Measurements from ENCODE around the gene SLC4A1AP. TPM values are rescaled to one million over a fixed set of nuclear protein-coding genes. Genes with fewer than 3 reads are reported as not detected.
"Not testable (repeated sequence)": the region's sequence is repeated elsewhere in the genome, so short reads cannot be mapped to it uniquely, and the experiment has no call there.

The SLC4A1AP gene, protein sequence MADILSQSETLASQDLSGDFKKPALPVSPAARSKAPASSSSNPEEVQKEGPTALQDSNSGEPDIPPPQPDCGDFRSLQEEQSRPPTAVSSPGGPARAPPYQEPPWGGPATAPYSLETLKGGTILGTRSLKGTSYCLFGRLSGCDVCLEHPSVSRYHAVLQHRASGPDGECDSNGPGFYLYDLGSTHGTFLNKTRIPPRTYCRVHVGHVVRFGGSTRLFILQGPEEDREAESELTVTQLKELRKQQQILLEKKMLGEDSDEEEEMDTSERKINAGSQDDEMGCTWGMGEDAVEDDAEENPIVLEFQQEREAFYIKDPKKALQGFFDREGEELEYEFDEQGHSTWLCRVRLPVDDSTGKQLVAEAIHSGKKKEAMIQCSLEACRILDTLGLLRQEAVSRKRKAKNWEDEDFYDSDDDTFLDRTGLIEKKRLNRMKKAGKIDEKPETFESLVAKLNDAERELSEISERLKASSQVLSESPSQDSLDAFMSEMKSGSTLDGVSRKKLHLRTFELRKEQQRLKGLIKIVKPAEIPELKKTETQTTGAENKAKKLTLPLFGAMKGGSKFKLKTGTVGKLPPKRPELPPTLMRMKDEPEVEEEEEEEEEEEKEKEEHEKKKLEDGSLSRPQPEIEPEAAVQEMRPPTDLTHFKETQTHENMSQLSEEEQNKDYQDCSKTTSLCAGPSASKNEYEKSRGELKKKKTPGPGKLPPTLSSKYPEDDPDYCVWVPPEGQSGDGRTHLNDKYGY
- total RNA-seq (2014; rRNA removed; shearing (Covaris generic)) = 22.8 and 30.2 TPM in 2 replicates

- H3K4me3 ChIP-seq (ENCODE audit: insufficient read depth, low read depth, low read length) = peak within 1 kb of the TSS; percentile 88
Observed at GRCh38 chr2:27663285-27664153, at the start of gene SLC4A1AP, which contains the start of gene SUPT7L. TSS of gene SLC4A1AP (plus strand) at chr2:27663889. CDS start at chr2:27663915, 26 bp downstream. TSS of gene SUPT7L (minus strand) at chr2:27663614. CDS start at chr2:27662192, 1,422 bp downstream.

DNA sequence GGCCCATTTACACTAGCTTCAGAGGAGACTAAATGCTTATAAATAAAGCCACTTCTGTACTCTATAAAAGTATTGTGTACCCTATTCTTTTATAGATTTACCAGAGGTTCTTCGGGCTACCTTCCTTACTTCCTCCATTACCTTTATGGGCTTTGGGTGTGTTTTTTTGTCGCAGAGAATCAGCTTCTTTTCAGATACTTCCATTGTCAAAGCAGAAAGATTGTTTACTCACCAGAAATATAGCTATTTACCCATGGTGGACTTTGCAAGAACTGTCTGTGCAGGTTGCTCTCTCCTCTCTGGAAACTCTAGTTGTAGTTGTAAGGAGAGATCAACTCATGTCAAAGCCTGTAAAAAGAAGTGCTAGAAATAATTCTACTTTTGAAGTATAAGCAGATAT is 49.7 kb upstream of the SLC4A1AP start:
- Histone ChIP-seq H3K27me3 (ENCODE audit: control insufficient read depth, insufficient read depth, low read length) (no peaks in the 10 kb centered on the region), H3K36me3 (replicated peaks; ENCODE audit: control insufficient read depth, insufficient read depth, low read length) (peaks cover 5% of the 10 kb centered on the region), H3K4me3 (ENCODE audit: insufficient read depth, low read depth, low read length) (no peak overlapping the region)
- DNase-seq = no peak

More at GRCh38 chr2:27663285-27664153, at the start of gene SLC4A1AP, which contains the start of gene SUPT7L:
- peaks cover 4% of the 10 kb centered on the region for H3K36me3 ChIP-seq (replicated peaks; ENCODE audit: control insufficient read depth, insufficient read depth, low read length)
- no peaks in the 10 kb centered on the region for H3K27me3 ChIP-seq (ENCODE audit: control insufficient read depth, insufficient read depth, low read length)
- DNase-seq = peak; percentile 82

GRCh38 chr2:27615316-27615715 is 48.4 kb upstream of the SLC4A1AP start:
- DNase-seq = no peak
- Histone ChIP-seq H3K4me3 (ENCODE audit: insufficient read depth, low read depth, low read length) (no peak overlapping the region), H3K27me3 (ENCODE audit: control insufficient read depth, insufficient read depth, low read length) (no peaks in the 10 kb centered on the region), H3K36me3 (replicated peaks; ENCODE audit: control insufficient read depth, insufficient read depth, low read length) (peaks cover 5% of the 10 kb centered on the region)

DNA sequence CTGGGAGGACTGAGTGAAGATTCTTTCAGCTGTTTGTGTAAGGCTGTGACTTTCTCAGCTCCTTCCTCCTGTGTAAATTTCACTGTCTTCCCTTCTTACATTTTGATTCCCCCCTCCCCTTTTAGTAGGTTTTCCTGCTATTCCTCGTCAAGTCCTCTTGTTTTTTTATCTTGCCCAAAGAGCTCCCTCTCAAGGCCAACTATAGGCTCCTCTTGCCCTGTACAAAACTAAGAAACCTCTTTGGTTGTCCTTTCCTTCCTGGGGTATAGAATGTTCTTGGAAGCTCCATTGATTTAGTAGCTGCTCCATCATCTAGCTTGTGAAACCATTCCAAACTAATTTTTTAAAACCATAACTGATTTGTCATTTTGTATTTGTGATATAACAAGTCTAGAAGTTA is 42.2 kb upstream of the SLC4A1AP start:
- Histone ChIP-seq H3K36me3 (replicated peaks; ENCODE audit: control insufficient read depth, insufficient read depth, low read length) (peaks cover 3% of the 10 kb centered on the region), H3K4me3 (ENCODE audit: insufficient read depth, low read depth, low read length) (no peak overlapping the region), H3K27me3 (ENCODE audit: control insufficient read depth, insufficient read depth, low read length) (no peaks in the 10 kb centered on the region)
- DNase-seq = peak; percentile 22

DNA sequence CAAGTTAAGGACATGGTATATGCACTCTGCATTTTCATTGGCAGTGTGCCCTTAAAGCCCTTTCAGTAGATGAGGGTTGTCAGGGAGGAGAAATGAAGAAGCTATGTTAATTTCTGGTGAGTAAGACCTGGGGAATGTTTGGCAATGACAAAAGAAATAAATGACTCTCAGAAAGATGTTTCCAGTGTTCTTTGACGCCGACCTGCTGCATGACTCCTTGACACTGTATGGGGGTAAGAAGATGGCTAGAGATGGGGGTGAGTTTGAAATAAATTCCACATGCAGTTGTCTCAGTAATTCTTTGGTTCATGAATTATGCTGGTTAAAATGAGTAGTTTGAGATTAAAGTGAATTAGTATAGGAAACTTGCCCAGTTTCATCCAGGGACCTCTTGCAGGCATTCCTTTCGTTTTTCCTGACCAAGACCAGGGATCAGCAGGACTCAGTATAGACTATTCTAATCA is 40.7 kb upstream of the SLC4A1AP start:
- H3K36me3 ChIP-seq (replicated peaks; ENCODE audit: control insufficient read depth, insufficient read depth, low read length) = no peaks in the 10 kb centered on the region; the same call in 1 of the 2 replicates
- DNase-seq = peak; percentile 25
- no peaks in the 10 kb centered on the region for H3K27me3 ChIP-seq (ENCODE audit: control insufficient read depth, insufficient read depth, low read length)
- no peak overlapping the region for H3K4me3 ChIP-seq (ENCODE audit: insufficient read depth, low read depth, low read length)

DNA sequence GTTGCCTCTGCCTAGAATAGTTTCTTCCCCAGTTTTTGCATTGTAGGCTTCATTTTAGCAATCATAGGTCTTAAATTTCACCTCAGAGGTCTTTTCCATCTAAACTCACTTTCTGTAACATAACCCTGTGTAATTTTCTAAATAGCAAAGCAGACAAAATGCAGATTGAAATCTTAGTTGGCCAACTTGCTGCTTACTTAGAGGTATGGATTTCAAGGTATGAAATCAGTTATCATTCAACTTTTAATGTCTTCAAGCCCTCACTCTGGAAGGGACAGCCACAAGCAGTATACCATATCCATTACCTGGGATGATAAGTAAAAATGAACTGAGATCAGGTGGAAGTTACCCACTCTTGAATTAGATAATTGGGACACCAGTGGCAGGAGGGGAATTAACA is 38.7 kb upstream of the SLC4A1AP start:
- Histone ChIP-seq H3K4me3 (ENCODE audit: insufficient read depth, low read depth, low read length) (no peak overlapping the region), H3K36me3 (replicated peaks; ENCODE audit: control insufficient read depth, insufficient read depth, low read length) (no peaks in the 10 kb centered on the region; the same call in 1 of the 2 replicates), H3K27me3 (ENCODE audit: control insufficient read depth, insufficient read depth, low read length) (no peaks in the 10 kb centered on the region)
- DNase-seq = no peak

GRCh38 chr2:27626323-27626722 is 37.4 kb upstream of the SLC4A1AP start:
- DNase-seq; H3K27me3 ChIP-seq (ENCODE audit: control insufficient read depth, insufficient read depth, low read length); H3K4me3 ChIP-seq (ENCODE audit: insufficient read depth, low read depth, low read length); H3K36me3 ChIP-seq (replicated peaks; ENCODE audit: control insufficient read depth, insufficient read depth, low read length): not testable (repeated sequence)

DNA sequence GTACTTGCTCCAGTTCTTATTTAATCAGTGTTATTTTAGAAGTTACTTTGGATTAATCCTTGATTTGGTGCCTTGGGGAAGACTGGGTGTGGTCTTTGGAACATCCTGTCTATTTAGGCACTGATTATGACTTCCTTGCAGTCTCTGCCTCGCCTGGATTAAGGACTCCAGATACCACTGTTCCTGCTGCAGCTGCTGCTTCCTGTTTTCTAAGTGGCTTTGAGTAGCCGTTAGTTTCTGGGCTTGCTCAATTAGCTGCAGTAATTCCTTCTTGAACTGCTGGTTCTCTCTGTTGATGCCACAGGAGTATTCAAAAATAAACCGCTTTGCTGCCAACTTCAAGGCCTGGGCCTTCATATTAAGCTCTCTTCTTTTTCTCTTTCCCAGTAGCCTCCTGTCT is 36.8 kb upstream of the SLC4A1AP start:
- not testable (repeated sequence) for H3K27me3 ChIP-seq (ENCODE audit: control insufficient read depth, insufficient read depth, low read length); DNase-seq; H3K36me3 ChIP-seq (replicated peaks; ENCODE audit: control insufficient read depth, insufficient read depth, low read length); H3K4me3 ChIP-seq (ENCODE audit: insufficient read depth, low read depth, low read length)

DNA sequence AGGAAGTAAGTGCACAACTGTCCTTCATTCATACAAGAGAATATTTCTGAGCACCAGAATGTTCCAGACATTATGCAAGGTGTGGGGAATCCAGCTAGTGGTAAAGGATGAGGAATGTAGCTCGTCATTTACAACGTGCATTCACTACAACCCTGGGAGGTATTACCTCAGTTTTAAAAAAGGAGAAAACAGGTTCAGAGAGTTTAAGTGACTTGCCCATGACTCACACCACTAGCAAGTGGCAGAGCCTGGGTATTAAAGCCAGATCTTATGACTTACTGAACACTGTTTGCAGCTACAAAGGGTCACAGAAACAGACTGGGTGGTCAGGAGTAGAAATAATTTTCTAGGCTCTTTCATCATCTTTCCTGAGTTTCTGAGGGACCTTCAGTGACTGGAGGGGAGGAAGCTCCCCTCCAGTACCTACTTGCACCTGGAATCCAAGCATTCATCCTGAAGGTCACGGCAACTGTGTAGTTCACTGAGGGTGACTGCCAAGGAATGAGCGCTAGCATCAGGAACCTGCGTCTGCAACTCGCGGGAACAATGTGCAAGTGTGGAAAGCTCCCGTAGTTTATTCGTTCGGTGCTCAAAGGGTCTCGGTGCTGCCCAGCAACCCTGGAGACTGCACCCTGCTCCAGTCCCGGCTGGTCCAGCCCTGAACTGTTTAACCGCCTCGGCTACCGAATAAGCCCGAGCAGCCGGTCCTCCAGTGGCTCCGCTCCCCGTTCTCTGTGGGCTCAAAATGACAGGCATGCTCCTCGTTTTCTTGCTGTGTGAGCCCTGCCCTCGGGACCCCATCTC is 35.5 kb upstream of the SLC4A1AP start:
- peak; percentile 11 for DNase-seq
- Histone ChIP-seq H3K36me3 (replicated peaks; ENCODE audit: control insufficient read depth, insufficient read depth, low read length) (peaks cover 9% of the 10 kb centered on the region), H3K27me3 (ENCODE audit: control insufficient read depth, insufficient read depth, low read length) (no peaks in the 10 kb centered on the region), H3K4me3 (ENCODE audit: insufficient read depth, low read depth, low read length) (peak overlapping the region; percentile 77)

GRCh38 chr2:27628767-27629709 is 34.7 kb upstream of the SLC4A1AP start, which contains the start of the genes CCDC121 and GPN1:
TSS of gene CCDC121 (minus strand) at chr2:27629012. CDS start at chr2:27627799, 1,213 bp downstream.
TSS of gene GPN1 (plus strand) at chr2:27629050. CDS start at chr2:27629059, 9 bp downstream.
- Histone ChIP-seq H3K4me3 (ENCODE audit: insufficient read depth, low read depth, low read length) (peak within 1 kb of the TSS; percentile 77), H3K36me3 (replicated peaks; ENCODE audit: control insufficient read depth, insufficient read depth, low read length) (peaks cover 9% of the 10 kb centered on the region), H3K27me3 (ENCODE audit: control insufficient read depth, insufficient read depth, low read length) (no peaks in the 10 kb centered on the region)
- peak; percentile 87 for DNase-seq

DNA sequence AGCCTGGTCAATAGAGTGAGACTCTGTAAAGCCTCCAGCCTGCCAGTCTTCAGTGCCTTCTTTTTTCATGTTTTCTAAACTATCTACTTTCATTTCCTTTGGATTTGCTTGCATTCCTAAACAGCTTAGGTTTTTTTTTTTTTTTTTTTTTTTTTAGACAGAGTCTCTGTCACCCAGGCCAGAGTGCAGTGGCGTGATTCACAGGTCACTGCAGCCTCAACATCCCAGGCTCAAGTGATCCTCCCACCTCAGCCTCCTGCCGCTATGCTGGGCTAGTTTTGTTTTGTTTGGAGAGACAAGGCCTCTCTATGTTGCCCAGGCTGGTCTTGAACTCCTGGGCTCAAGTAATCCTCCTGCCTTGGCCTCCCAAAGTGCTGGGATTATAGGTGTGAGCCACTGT is 33.4 kb upstream of the SLC4A1AP start:
- H3K27me3 ChIP-seq (ENCODE audit: control insufficient read depth, insufficient read depth, low read length); DNase-seq; H3K4me3 ChIP-seq (ENCODE audit: insufficient read depth, low read depth, low read length): not testable (repeated sequence)
- H3K36me3 ChIP-seq (replicated peaks; ENCODE audit: control insufficient read depth, insufficient read depth, low read length) = peaks cover 14% of the 10 kb centered on the region

- Histone ChIP-seq H3K27me3 (ENCODE audit: control insufficient read depth, insufficient read depth, low read length) (no peaks in the 10 kb centered on the region), H3K36me3 (replicated peaks; ENCODE audit: control insufficient read depth, insufficient read depth, low read length) (peaks cover 27% of the 10 kb centered on the region), H3K4me3 (ENCODE audit: insufficient read depth, low read depth, low read length) (no peak overlapping the region)
- DNase-seq = no peak
Observed at GRCh38 chr2:27634291-27634690, 29.4 kb upstream of the SLC4A1AP start.

Data from H7 (cell line).